ENCODE results near the gene RAB33B. TPM values are rescaled to one million over a fixed set of nuclear protein-coding genes. Genes with fewer than 3 reads are reported as not detected.
A peak's percentile ranks its signal among the peaks of the same experiment; 100 is the strongest.

RAB33B gene
- total RNA-seq, 1 donor from 2014 or later = 12.4 TPM

DNA sequence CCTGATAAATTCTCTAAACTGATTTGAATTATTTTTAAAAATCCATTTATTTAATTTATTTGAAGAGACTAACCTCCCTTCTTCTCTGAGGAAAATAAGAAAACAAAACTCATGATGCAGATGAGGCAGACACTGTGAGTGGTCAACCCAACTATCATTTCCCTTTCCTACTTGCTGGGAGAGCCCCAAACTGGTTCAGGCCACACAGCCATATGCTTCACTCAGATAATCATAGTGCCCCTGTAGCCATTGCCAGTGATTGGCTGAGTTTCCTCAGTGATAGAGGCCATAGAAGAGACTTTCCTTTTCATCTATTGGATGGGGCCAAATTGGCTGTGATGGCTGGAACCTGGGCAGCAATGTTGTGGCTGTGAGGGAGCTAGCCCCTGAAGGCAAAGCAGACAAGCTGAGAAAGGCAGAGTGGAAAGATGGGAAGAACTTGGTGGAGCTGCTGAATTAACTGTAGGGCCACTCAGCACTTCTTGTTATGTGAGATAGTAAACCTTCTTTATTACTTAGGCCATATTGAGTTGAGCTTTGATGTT is 49.8 kb downstream of the RAB33B start:
- DNase-seq (ENCODE audit: low spot score) (no peak), ATAC-seq (no peak)

DNA sequence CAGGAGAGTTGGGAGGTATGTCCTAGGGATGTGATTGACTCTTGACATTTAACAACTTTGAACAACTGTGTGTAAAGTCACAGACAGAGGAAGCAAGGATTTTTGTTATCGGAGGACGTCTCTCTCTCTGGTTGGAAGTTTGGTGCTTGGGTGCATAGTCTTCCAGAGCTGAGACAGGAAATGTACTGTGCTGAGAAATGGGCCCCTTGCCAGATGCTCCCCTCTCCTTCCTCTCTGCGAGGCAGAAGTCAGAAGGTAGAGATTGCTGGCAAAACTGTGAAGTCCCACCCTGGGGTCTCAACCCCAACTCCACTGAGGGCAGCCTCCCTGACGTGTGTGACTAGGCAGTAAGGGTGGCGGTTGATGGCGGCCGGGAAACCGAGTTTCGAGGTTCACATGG is 52.9 kb downstream of the RAB33B start:
- ATAC-seq = no peak
- DNase-seq (ENCODE audit: low spot score) = no peak

DNA sequence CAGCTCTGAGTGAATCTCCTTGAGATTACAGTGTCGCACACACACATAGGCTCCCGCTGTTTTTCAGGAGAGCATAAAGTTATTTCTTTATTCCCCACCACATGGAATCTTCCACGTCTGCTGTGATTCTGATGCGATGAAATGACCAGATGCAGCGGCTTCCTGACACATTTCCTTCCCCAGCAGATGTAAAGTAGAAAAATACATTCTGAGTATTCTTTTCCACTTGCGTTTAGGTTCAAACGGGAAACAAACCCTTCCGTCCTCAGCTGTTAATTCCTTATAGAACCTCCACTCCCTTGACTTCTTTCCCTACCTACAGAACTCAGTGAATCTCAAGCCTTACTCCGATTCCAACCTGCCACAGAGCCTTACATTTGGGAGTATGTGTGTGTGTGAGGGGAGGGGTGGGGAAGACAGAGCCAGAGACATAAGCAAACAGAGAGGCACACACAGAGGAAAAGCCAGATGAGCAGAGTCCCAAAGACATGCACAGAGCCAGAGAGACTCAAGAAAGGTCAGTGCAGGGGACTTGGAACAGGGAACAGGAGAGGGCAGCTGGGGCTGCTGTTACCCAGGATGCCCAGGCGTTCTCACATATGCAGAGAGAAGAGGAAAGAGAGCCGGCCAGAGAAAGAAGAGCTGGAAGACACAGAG is 54.8 kb downstream of the RAB33B start:
- DNase-seq (ENCODE audit: low spot score) (no peak), ATAC-seq (peak; percentile 11)

DNA sequence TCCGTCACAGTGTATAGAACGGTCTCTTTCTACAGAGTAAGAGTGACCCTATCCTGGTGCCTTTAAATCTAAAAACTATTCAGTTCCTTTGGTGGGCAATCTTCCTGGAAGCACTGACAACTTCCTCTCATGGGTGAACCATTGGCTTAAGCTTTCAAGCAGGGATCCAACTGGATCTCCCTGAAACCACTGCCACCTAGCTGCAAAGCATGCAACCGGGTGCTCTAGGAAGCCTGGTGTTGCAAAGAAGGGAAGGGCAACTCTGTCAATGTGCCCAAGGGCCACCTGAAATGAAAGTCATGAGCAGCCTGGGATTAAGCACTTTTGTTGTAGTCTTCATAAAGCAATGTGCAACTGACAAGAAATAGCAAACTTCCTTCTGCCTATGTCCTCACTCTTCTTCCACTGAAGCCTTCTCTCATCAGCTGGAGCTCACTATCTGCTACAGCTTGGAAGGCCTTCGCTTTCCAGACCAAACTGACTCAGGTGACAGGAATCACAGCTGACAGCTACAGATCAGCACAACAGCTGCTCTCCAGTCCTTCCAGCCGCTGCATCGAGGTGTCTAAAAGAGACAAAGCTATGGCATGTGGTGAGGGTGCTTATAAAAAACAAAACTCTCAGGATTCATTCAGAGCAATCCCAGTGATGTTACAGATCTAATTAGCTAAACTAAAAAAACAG is 55.9 kb downstream of the RAB33B start:
- peak; percentile 96 for ATAC-seq
- DNase-seq (ENCODE audit: low spot score) = peak; percentile 66

DNA sequence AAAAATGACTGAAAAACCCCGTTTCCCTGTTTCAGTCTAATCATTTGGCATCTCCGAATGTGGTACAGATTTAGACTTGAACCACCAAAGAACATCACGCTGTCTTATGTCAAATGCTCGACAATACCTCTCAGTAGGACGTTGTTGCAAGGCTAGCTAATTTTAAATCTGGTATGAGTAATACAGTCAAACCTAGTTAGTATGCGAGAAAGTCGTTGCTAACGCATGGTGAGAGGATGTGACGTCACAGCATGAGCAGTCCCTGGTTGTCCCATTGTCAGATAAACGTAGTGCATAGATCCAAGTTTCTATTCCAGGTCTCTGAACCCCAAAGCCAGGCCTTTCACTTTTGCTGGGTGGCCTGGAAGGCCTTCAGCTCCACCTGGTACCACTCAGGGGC is 57.4 kb downstream of the RAB33B start:
- DNase-seq (ENCODE audit: low spot score) = no peak
- no peak for ATAC-seq

DNA sequence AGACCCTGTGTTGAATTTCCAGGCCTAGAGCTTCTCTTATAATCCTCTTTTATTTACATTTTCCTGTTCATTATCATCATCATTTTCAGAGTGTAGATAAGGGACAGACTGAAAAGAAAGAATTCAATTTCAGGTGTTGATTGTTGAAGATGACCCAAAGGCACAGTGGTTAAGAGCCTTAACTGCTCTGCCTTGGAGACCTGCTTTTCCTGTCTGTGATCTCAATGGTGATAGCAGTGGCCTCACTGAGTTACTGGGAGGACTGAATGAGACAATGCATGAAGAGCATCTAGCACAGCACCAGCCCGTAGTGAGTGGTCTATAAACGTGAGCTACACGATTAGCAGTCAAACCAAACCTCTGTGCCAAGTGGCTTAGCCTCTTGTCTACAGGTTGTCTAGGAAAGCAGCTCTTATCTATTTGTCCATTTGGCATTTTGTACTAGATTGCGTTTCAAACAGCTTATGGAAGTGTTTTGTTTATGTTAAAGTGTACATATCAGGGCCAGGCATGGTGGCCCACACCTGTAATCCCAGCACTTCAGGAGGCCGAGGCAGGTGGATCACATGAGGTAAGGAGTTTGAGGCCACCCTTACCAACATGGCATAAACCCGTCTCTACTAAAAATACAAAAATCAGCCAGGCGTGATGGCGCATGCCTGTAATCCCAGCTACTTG is 60.6 kb downstream of the RAB33B start:
- DNase-seq (ENCODE audit: low spot score) = no peak
- ATAC-seq = no peak

DNA sequence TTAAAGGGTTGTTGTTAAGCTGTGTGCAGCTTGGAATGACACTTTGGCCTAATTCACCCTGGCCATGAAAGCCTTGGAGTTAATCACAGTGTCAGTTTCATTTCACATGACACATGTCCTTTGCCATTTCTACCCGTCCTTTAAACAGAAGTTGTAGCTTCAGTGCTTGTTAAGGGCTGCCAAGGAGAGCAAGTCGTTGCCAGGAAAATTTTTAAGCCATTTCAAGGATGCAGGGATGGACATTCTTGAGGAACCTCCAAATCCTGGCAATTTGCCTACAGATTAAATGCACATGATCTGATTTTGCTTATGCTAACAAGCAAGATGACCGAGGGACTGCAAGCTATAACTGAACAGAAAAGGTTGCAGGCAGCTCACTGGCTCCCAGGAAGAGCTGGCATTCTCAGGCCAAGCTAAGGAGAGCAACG is 61.6 kb downstream of the RAB33B start:
- ATAC-seq = peak; percentile 48
- DNase-seq (ENCODE audit: low spot score) = no peak

DNA sequence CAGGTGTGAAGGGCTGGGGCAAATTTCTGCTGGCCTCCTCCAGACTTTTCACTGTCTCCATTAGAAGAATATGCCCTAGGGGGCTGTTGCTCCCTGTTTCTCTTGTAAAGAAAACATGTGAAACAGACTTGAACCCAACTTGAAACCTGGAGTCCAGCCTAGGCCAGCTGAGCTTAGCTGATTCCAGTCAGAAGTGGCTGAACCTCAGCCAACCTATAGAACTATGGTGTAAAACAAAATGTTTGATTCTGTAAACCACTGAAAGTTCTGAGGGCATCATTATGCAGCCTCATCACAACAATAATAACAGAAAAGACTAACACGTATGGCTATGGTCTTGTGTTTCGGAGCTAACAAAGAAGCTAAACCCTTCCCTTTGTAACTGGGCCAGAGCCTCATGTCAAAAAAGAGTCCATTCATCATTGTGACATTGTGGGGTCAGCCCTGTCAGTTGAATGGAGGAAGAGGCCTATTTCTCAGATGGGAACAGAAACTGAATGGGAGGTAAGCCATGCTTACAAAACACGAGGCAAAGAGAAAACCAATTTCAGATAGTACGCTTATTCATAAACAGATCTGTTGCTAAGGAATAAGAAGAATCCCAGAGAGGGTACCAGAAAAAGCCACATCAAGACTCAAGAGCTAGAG is 68.0 kb downstream of the RAB33B start:
- ATAC-seq (no peak), DNase-seq (ENCODE audit: low spot score) (no peak)

DNA sequence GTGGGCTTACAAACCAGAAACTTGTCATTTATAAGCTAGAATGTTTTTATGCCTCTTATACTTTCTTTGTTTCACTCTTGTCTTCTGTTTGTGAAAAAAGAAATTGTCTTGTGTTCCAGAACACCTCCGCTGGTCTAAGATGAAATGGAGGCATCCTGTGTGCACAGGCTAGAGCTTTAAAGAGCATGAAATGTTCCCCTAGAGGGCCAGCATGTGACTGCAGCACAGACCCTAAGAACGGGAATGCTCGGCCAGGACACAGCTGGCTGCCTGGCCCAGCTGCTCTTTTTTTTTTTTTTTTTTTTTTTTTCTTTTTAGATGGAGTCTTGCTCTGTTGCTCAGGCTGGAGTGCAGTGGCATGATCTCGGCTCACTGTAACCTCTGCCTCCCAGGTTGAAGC is 68.5 kb downstream of the RAB33B start:
- DNase-seq (ENCODE audit: low spot score) (no peak), ATAC-seq (no peak)

DNA sequence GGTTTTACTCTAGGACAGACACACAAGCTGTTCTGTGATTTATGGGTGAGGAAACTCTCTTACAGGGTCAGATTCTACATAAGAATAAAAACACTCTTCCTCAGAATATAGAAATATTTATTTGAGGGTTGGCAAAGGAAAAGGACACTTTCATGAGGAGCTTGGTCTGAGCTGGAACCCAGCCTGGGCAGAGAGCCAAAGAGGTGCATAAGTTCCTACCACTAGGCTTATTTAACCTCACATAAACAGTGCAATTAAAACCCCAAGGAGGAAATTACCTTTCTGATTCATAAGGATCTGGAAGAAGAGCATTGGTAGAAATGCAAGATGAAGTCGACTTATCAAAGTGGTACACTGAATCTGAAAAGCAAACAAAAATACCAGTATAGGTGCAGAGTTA is 69.2 kb downstream of the RAB33B start:
- peak; percentile 39 for ATAC-seq

DNA sequence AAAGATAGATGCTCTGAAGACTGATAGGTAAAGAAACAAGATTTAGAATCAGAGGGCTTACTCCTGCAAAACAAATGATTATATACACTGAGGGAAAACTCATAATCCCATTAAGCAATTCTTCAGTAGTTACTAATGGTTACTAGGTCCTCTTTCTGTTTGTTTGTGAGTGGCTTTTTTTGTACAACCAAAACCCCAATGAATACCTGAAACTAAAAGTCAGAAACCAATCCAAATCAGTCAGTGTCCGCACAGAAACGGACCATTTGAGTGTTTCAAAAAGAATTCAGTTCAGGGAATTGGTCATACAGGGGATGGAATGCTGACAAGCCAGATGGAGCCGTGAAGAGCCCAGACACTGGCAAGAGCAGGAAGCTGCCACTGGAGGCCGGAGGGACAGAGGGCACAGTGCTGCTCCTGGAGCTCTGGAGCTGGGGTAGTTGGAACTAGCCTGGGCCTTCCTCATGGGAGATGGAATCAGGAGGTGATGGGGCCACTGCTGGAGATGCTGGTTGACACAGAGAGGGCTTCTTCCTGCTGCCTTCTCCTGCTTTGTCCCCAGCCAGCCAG is 70.2 kb downstream of the RAB33B start:
- no peak for DNase-seq (ENCODE audit: low spot score)
- peak; percentile 36 for ATAC-seq

More for the DNA sequence above, 69.2 kb downstream of the RAB33B start:
- DNase-seq (ENCODE audit: low spot score) = no peak

DNA sequence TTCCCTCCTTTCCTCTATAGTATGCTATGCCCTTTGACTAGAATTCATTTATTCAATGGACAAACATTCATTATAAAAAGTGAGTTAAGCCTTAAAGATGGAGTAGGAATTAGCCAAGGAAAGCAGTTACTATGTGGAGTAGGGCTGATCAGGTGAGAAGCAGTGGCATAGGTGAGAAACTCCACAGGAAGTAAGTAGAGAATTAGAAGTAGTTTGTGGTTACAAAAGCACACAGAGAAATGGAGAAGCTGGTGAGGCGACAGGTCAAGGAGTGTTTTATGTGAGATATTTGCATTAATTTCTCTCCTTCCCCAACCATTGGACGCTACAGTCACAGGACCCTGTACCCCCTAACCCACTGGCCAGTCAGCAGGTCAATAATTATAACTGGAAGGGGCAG is 71.5 kb downstream of the RAB33B start:
- ATAC-seq (no peak), DNase-seq (ENCODE audit: low spot score) (no peak)

Other genes starting within 250 kb of the RAB33B start
- gene MGARP, start 173.9 kb upstream of the RAB33B start, total RNA-seq = 0.13 TPM
- 11.3 TPM for gene NAA15, start 152.6 kb upstream of the RAB33B start, total RNA-seq
- 29.1 TPM for gene NDUFC1, start 151.6 kb upstream of the RAB33B start, total RNA-seq
- gene SETD7, start 102.1 kb downstream of the RAB33B start, total RNA-seq = 47.0 TPM
- 108 TPM for gene MGST2, start 211.7 kb downstream of the RAB33B start, total RNA-seq